22Rv1 (cell line): Measurements from ENCODE around the gene DPYSL4.

Source experiments
- ZFX ChIP-seq: fragments of 450-650 bp; IDR thresholded peaks from 2 replicates; pipeline ENCODE4 v1.6.1; 2017; ENCODE audit warnings: antibody characterized with exemption, borderline replicate concordance
- TF ChIP-seq, protein P1 (sequence below): fragments of 450-650 bp; IDR thresholded peaks from 2 replicates; pipeline ENCODE4 v1.5.1; 2017; ENCODE audit warnings: mild to moderate bottlenecking

DNA sequence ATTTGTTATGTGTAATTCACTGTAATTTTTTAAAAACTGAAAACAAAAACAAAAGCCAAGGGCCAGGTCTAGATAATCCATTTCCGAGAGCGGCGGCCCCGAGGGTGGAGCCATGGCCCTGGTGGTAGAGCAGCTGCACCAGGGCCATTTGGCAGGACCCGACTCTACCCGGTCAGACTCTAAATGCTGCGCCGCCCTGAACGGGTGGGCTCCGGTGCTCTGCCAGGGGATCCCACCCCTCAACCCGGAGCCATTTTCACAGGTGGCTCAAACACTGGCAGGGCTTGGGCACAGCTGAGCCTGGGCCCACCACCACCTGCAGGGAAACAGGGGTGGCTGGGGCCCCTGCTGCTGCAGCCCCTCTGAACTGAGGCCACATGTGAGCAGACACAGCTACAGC lies 56.9 kb downstream of the DPYSL4 start:
- TF ChIP-seq, protein P1, sequence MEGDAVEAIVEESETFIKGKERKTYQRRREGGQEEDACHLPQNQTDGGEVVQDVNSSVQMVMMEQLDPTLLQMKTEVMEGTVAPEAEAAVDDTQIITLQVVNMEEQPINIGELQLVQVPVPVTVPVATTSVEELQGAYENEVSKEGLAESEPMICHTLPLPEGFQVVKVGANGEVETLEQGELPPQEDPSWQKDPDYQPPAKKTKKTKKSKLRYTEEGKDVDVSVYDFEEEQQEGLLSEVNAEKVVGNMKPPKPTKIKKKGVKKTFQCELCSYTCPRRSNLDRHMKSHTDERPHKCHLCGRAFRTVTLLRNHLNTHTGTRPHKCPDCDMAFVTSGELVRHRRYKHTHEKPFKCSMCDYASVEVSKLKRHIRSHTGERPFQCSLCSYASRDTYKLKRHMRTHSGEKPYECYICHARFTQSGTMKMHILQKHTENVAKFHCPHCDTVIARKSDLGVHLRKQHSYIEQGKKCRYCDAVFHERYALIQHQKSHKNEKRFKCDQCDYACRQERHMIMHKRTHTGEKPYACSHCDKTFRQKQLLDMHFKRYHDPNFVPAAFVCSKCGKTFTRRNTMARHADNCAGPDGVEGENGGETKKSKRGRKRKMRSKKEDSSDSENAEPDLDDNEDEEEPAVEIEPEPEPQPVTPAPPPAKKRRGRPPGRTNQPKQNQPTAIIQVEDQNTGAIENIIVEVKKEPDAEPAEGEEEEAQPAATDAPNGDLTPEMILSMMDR = no peak
- no peak for TF ChIP-seq ZFX
